HepG2 (cell line): ENCODE data around the gene SEPHS1. TPM values are rescaled to one million over a fixed set of nuclear protein-coding genes. Genes with fewer than 3 reads are reported as not detected.

Experiments
- ATF6 ChIP-seq: sonication (generic); formaldehyde crosslinking; conservative IDR thresholded peaks from 2 replicates; pipeline ENCODE4 v1.4.0; 2020; ENCODE audit warnings: missing genetic modification reagents
- CEBPB ChIP-seq: IDR thresholded peaks from 2 replicates; pipeline ENCODE4 v1.6.1; 2011; ENCODE audit warnings: low read depth, low read length, improper control_type of control experiment, borderline replicate concordance
- ERF ChIP-seq: IDR thresholded peaks from 2 replicates; pipeline ENCODE4 v1.6.1; 2018; ENCODE audit warnings: missing biosample characterization, missing genetic modification reagents
- GABPB1 ChIP-seq: IDR thresholded peaks from 2 replicates; pipeline ENCODE4 v1.6.1; 2016; ENCODE audit warnings: mild to moderate bottlenecking, missing genetic modification reagents, moderate library complexity, missing compliant biosample characterization
- HMGXB4 ChIP-seq, 2 experiments: sonication (generic) in 1 of 2; formaldehyde crosslinking in 1 of 2; IDR thresholded peaks; 2 replicates each; pipeline versions ENCODE4 v1.4.0 to v1.6.1; 2018 to 2020; ENCODE audit warnings: missing genetic modification reagents in 2 of 2, borderline replicate concordance in 1 of 2, low read depth in 1 of 2, mild to moderate bottlenecking in 1 of 2, missing biosample characterization in 1 of 2
- JUND ChIP-seq: sonication (generic); formaldehyde crosslinking; IDR thresholded peaks from 2 replicates; pipeline ENCODE4 v1.8.0; 2022; ENCODE audit warnings: mild to moderate bottlenecking, missing genetic modification reagents
- NRL ChIP-seq: sonication (generic); formaldehyde crosslinking; IDR thresholded peaks from 2 replicates; pipeline ENCODE4 v1.5.0; 2020; ENCODE audit warnings: missing genetic modification reagents, mild to moderate bottlenecking, moderate library complexity, borderline replicate concordance
- PLRG1 ChIP-seq: fragments of 450-650 bp; conservative IDR thresholded peaks from 2 replicates; pipeline ENCODE4 v1.6.1; 2016
- RNF2 ChIP-seq: fragments of 450-650 bp; conservative IDR thresholded peaks from 2 replicates; pipeline ENCODE4 v1.6.1; 2016; ENCODE audit warnings: low read depth
- RNF219 ChIP-seq: sonication (generic); formaldehyde crosslinking; IDR thresholded peaks from 2 replicates; pipeline ENCODE4 v1.5.0; 2020; ENCODE audit warnings: mild to moderate bottlenecking, missing genetic modification reagents
- RXRB ChIP-seq: IDR thresholded peaks from 2 replicates; pipeline ENCODE4 v1.6.1; 2016; ENCODE audit warnings: borderline replicate concordance, missing genetic modification reagents, missing compliant biosample characterization
- SAFB2 ChIP-seq: sonication (generic); formaldehyde crosslinking; IDR thresholded peaks from 2 replicates; pipeline ENCODE4 v1.5.1; 2020; ENCODE audit warnings: missing genetic modification reagents, low read depth, mild to moderate bottlenecking, borderline replicate concordance
- SP140L ChIP-seq: sonication (generic); formaldehyde crosslinking; IDR thresholded peaks from 2 replicates; pipeline ENCODE4 v1.4.0; 2020; ENCODE audit warnings: missing genetic modification reagents, borderline replicate concordance
- WIZ ChIP-seq: sonication (generic); formaldehyde crosslinking; IDR thresholded peaks from 2 replicates; pipeline ENCODE4 v1.5.1; 2020; ENCODE audit warnings: mild to moderate bottlenecking, missing genetic modification reagents
- ZBTB20 ChIP-seq: sonication (generic); formaldehyde crosslinking; IDR thresholded peaks from 2 replicates; pipeline ENCODE4 v1.8.1; 2023; ENCODE audit warnings: missing genetic modification reagents, low read depth, mild to moderate bottlenecking, borderline replicate concordance
- ZFP91 ChIP-seq: sonication (generic); formaldehyde crosslinking; IDR thresholded peaks from 2 replicates; pipeline ENCODE4 v1.9.0; 2022; ENCODE audit warnings: missing genetic modification reagents, mild to moderate bottlenecking, borderline replicate concordance
- ZNF251 ChIP-seq: sonication (generic); formaldehyde crosslinking; IDR thresholded peaks from 2 replicates; pipeline ENCODE4 v1.9.0; 2021; ENCODE audit warnings: mild to moderate bottlenecking, missing genetic modification reagents
- ZNF563 ChIP-seq: sonication (generic); formaldehyde crosslinking; IDR thresholded peaks from 2 replicates; pipeline ENCODE4 v1.8.0; 2022; ENCODE audit warnings: mild to moderate bottlenecking, moderate library complexity, missing genetic modification reagents
- ZNF577 ChIP-seq: sonication (generic); formaldehyde crosslinking; IDR thresholded peaks from 2 replicates; pipeline ENCODE4 v1.4.0; 2020; ENCODE audit warnings: mild to moderate bottlenecking, low read depth, missing genetic modification reagents, borderline replicate concordance
- polyA plus RNA-seq, 8 experiments: library from polyadenylated mRNA; depleted of rRNA in 3 of 8; stranded (reverse) in 7 of 8; unstranded in 1 of 8; fragments of >200 nt; fragmentation: Illumina TruSeq in 4 of 8; extraction: Trizol in 4 of 8; gene quantifications; 2 replicates each; pipeline versions ENCODE4 v1.2.1 to v1.2.3, GENCODE V29; 2011 to 2016; ENCODE audit warnings: low read depth in 4 of 8, missing spikeins in 1 of 8, mixed read lengths in 1 of 8; ENCODE audit not compliant: insufficient read depth in 1 of 8
- total RNA-seq, 5 experiments: library from RNA; depleted of rRNA; stranded (reverse); fragments of >200 nt; fragmentation: Illumina TruSeq; extraction: Trizol; gene quantifications; 2 replicates each; pipeline ENCODE4 v1.2.3, GENCODE V29; 2016; ENCODE audit warnings: low read depth in 1 of 5

The SEPHS1 gene
- total and polyA plus RNA-seq, 2 of the 13 experiments (the other 11 are each of a cell fraction or from before 2014, with no cell fraction given), result 57.8 to 61.5 TPM

GRCh38 chr10:13371897-13372470, 23.9 kb upstream of the SEPHS1 start (continued):
- no peak for TF ChIP-seq ATF6 (CRISPR knock-in tag)
- no peak for TF ChIP-seq WIZ
- TF ChIP-seq ERF (CRISPR knock-in tag), result peak; percentile 27; the same call in 1 of the 2 replicates
- no peak for TF ChIP-seq PLRG1
- TF ChIP-seq ZBTB20, result no peak
- TF ChIP-seq RNF2, result no peak
- TF ChIP-seq HMGXB4 (CRISPR knock-in tag; IDR thresholded peaks at IDR 0.05; ENCODE audit: borderline replicate concordance in 1 of 2, low read depth in 1 of 2), result peak; percentile 35 to 46; a peak in 1 of 4 replicates
- no peak for TF ChIP-seq ZNF251 (CRISPR knock-in tag)
- no peak for TF ChIP-seq GABPB1
- no peak for TF ChIP-seq ZNF577 (CRISPR knock-in tag)
- TF ChIP-seq RNF219 (CRISPR knock-in tag), result no peak
- no peak for TF ChIP-seq NRL (CRISPR knock-in tag)
- no peak for TF ChIP-seq ZNF563 (CRISPR knock-in tag)
- peak; percentile 44; the same call in 1 of the 2 replicates for TF ChIP-seq RXRB
- no peak for TF ChIP-seq JUND (CRISPR knock-in tag)
- no peak for TF ChIP-seq SP140L
- no peak for TF ChIP-seq CEBPB
- no peak for TF ChIP-seq SAFB2
- no peak for TF ChIP-seq ZFP91
